ENCODE data around the gene ATP10B. TPM values are rescaled to one million over a fixed set of nuclear protein-coding genes. Genes with fewer than 3 reads are reported as not detected.

ATP10B gene
- polyA plus RNA-seq, 3 donors, result not detected

- Histone ChIP-seq H3K79me2 (ENCODE audit: insufficient read depth, low read length) (no peaks in the 10 kb centered on the region), H3K4me1 (ENCODE audit: control insufficient read depth in 1 of 2, insufficient read depth in 2 of 2, low read length in 2 of 2) (peaks cover 19 to 29% of the 10 kb centered on the region in 2 donors), H2AFZ (ENCODE audit: insufficient read depth, low read depth, low read length, poor library complexity, severe bottlenecking) (no peak overlapping the region), H3K9ac (ENCODE audit: insufficient read depth, low read length, poor library complexity, severe bottlenecking) (no peak overlapping the region), H3K27ac (ENCODE audit: low read depth in 1 of 2, low read length in 2 of 2) (no peak overlapping the region), H3K27me3 (ENCODE audit: control insufficient read depth in 2 of 2, insufficient read depth in 2 of 2, low read length in 2 of 2) (no peaks in the 10 kb centered on the region), H3K9me3 (replicated peaks in 1 of 2; ENCODE audit: control insufficient read depth in 1 of 2, insufficient read depth in 1 of 2, low read length in 2 of 2) (peaks cover 5 to 10% of the 10 kb centered on the region in 2 donors), H4K20me1 (ENCODE audit: insufficient read depth, low read length) (no peaks in the 10 kb centered on the region), H3K36me3 (replicated peaks in 1 of 2; ENCODE audit: control insufficient read depth in 1 of 2, insufficient read depth in 2 of 2, low read length in 2 of 2) (no peaks in the 10 kb centered on the region), H3K4me3 (replicated peaks in 1 of 3; ENCODE audit: low read depth in 2 of 3, low read length in 3 of 3) (no peak overlapping the region), H3K4me2 (replicated peaks; ENCODE audit: extremely low read depth, low read length, poor library complexity, severe bottlenecking) (no peak overlapping the region)
- TF ChIP-seq CTCF (IDR thresholded peaks at IDR 0.05), result no peak
- Mint-ChIP-seq H3K36me3 (peaks cover 0 to 6% of the 10 kb centered on the region in 2 donors), H3K4me1 (peaks cover 31% of the 10 kb centered on the region), H3K9me3 (peaks cover 7 to 16% (median 11%) of the 10 kb centered on the region in 7 donors), H3K27ac (no peak overlapping the region), H3K4me3 (no peak overlapping the region), H3K27me3 (ENCODE audit: low read depth in 3 of 3) (no peaks in the 10 kb centered on the region)
- no peak for DNase-seq
- no CpG with 5 or more reads among the region's 2 CpGs for WGBS (ENCODE audit: insufficient coverage)
- intact Hi-C loops (cut with micrococcal nuclease), result no loop called here
Measured at GRCh38 chr5:160835818-160836528, 16.0 kb downstream of the ATP10B start.

DNA sequence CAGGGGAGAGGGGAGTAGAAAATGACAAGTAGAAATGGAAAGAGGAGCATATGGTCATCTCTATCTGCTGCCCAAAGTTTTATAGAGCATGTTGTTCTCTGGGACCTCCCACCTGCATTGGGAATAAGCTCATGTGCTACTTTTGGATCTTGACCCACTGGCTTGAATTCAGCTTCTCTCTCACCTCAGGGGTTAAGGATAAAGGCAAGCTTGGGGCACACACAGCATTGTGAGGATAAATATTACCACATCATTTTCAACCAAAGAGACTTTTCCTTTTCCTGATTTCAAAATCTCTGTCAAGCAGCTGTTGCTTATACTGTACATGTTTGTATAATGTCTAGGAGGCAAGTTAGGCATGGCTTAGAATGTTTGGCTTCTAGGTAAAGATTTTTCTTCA is 16.6 kb downstream of the ATP10B start:
- Mint-ChIP-seq H3K27me3 (ENCODE audit: low read depth in 3 of 3) (peaks cover 0 to 2% (median 0%) of the 10 kb centered on the region in 3 donors), H3K4me3 (no peak overlapping the region), H3K36me3 (peaks cover 0 to 6% of the 10 kb centered on the region in 2 donors), H3K27ac (no peak overlapping the region), H3K9me3 (peaks cover 7 to 18% (median 11%) of the 10 kb centered on the region in 7 donors), H3K4me1 (peaks cover 31% of the 10 kb centered on the region)
- no peak overlapping the region for H3K27ac ChIP-seq (ENCODE audit: low read depth in 1 of 2, low read length in 2 of 2)
- no peaks in the 10 kb centered on the region for H3K79me2 ChIP-seq (ENCODE audit: insufficient read depth, low read length)
- intact Hi-C loops (cut with micrococcal nuclease), result no loop called here
- no peak for DNase-seq
- no peak overlapping the region for H2AFZ ChIP-seq (ENCODE audit: insufficient read depth, low read depth, low read length, poor library complexity, severe bottlenecking)
- H3K27me3 ChIP-seq (ENCODE audit: control insufficient read depth in 2 of 2, insufficient read depth in 2 of 2, low read length in 2 of 2), result no peaks in the 10 kb centered on the region
- H3K9me3 ChIP-seq (replicated peaks in 1 of 2; ENCODE audit: control insufficient read depth in 1 of 2, insufficient read depth in 1 of 2, low read length in 2 of 2), result peaks cover 5 to 10% of the 10 kb centered on the region in 2 donors
- TF ChIP-seq CTCF (IDR thresholded peaks at IDR 0.05), result no peak
- H3K4me2 ChIP-seq (replicated peaks; ENCODE audit: extremely low read depth, low read length, poor library complexity, severe bottlenecking), result no peak overlapping the region
- H4K20me1 ChIP-seq (ENCODE audit: insufficient read depth, low read length), result no peaks in the 10 kb centered on the region
- H3K4me3 ChIP-seq (replicated peaks in 1 of 3; ENCODE audit: low read depth in 2 of 3, low read length in 3 of 3), result no peak overlapping the region
- H3K36me3 ChIP-seq (replicated peaks in 1 of 2; ENCODE audit: control insufficient read depth in 1 of 2, insufficient read depth in 2 of 2, low read length in 2 of 2), result no peaks in the 10 kb centered on the region
- no peak overlapping the region for H3K9ac ChIP-seq (ENCODE audit: insufficient read depth, low read length, poor library complexity, severe bottlenecking)
- H3K4me1 ChIP-seq (ENCODE audit: control insufficient read depth in 1 of 2, insufficient read depth in 2 of 2, low read length in 2 of 2), result peaks cover 19 to 29% of the 10 kb centered on the region in 2 donors

Measured in CD14-positive monocyte (primary cell).